Upper lobe of left lung (tissue), 6 donors: ENCODE measurements around the gene GALE. TPM values are rescaled to one million over a fixed set of nuclear protein-coding genes. Genes with fewer than 3 reads are reported as not detected.
A peak's percentile ranks its signal among the peaks of the same experiment; 100 is the strongest.

Experiments used
- ATAC-seq, 2 donors: fragments of 200-7000 bp; cut with Tn5 transposase; one replicate each; pipeline ENCODE4 v1.9.1; 2022; ENCODE audit warnings: mild to moderate bottlenecking in 2 of 2, moderate library complexity in 2 of 2; ENCODE audit not compliant: low FRiP score in 2 of 2
- DNase-seq, 2 donors: peaks; one replicate each; pipeline ENCODE4 v3.0.0-alpha.2; 2019 to 2020
- H3K27ac ChIP-seq, 4 donors: fragments of 200-600 bp; sonication (generic); one replicate each; pipeline ENCODE4 v1.5.1; 2016 to 2019
- H3K27me3 ChIP-seq, 4 donors: fragments of 200-600 bp; sonication (generic); one replicate each; pipeline ENCODE4 v1.5.1; 2017 to 2019
- H3K36me3 ChIP-seq, 4 donors: fragments of 200-600 bp; sonication (generic); one replicate each; pipeline ENCODE4 v1.5.1; 2016 to 2019
- H3K4me1 ChIP-seq, 4 donors: fragments of 200-600 bp; sonication (generic); one replicate each; pipeline ENCODE4 v1.5.1; 2018 to 2019
- H3K4me3 ChIP-seq, 4 donors: fragments of 200-600 bp; sonication (generic); one replicate each; pipeline ENCODE4 v1.5.1; 2017 to 2019; ENCODE audit warnings: mild to moderate bottlenecking in 2 of 4, moderate library complexity in 1 of 4
- H3K9me3 ChIP-seq, 4 donors: fragments of 200-600 bp; sonication (generic); one replicate each; pipeline ENCODE4 v1.5.1; 2018 to 2019
- EP300 ChIP-seq, 4 donors: sonication (generic); formaldehyde crosslinking; IDR thresholded peaks; one replicate each; pipeline ENCODE4 v1.5.1; 2017; ENCODE audit warnings: antibody characterized with exemption in 4 of 4, control low read depth in 2 of 4
- POLR2A ChIP-seq, 4 donors: fragments of 450-650 bp; IDR thresholded peaks; one replicate each; pipeline ENCODE4 v1.5.1; 2016 to 2017; ENCODE audit warnings: antibody characterized with exemption in 4 of 4, mild to moderate bottlenecking in 2 of 4
- POLR2AphosphoS5 ChIP-seq, 2 donors: sonication (generic); formaldehyde crosslinking; IDR thresholded peaks; one replicate each; pipeline ENCODE4 v1.5.1; 2017; ENCODE audit warnings: antibody characterized with exemption in 2 of 2
- WGBS, 2 donors: methylation state at CpG; one replicate each; pipeline ENCODE4 v1.1.5; 2017 to 2018; 5-methylcytosine and 5-hydroxymethylcytosine counted together
- total RNA-seq, 6 donors: library from RNA; depleted of rRNA in 4 of 6; stranded (reverse); fragments of >200 nt in 4 of 6; gene quantifications; one replicate each; pipeline versions ENCODE4 v1.1.0 to v1.2.1, GENCODE V29; 2016 to 2021
- TF ChIP-seq, protein P1 (sequence below), 6 experiments: fragments of 450-650 bp in 4 of 6; fragments of 200-600 bp in 2 of 6; sonication (generic) in 2 of 6; IDR thresholded peaks; one replicate each; pipeline ENCODE4 v1.5.1; 2016 to 2019; ENCODE audit warnings: antibody characterized with exemption in 6 of 6
- donor health status: DM: no; HTN: no; CAD: no; lungs with moderate emphysema.
- donor health status: DM: no; HTN: yes; CAD: no; lungs with severe emphysema.

The GALE gene
- total RNA-seq, 6 donors from 2014 or later, result 49.2 to 95.0 (median 59.7) TPM

DNA sequence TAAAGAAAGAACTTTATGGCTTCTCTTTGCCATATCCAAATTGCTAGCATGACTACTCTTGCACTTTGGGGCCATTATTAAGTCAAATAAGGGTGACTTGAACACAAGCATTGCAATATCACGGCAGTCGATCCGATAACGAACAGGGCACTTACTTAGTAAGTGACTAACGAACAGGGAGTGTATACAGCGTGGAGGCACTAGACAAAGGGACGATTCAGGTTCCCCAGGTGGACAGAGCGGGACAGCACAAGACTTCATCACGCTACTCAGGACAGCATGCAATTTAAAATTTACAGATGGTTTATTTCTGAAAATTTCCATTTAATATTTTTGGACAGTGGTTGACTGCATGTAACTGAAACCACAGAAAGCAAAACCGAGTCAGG is 27.7 kb downstream of the GALE start:
- no peak for TF ChIP-seq EP300 (IDR thresholded peaks at IDR 0.05)
- TF ChIP-seq POLR2A (IDR thresholded peaks at IDR 0.05), result no peak
- no peak for TF ChIP-seq POLR2AphosphoS5 (IDR thresholded peaks at IDR 0.05)
- TF ChIP-seq, protein P1, sequence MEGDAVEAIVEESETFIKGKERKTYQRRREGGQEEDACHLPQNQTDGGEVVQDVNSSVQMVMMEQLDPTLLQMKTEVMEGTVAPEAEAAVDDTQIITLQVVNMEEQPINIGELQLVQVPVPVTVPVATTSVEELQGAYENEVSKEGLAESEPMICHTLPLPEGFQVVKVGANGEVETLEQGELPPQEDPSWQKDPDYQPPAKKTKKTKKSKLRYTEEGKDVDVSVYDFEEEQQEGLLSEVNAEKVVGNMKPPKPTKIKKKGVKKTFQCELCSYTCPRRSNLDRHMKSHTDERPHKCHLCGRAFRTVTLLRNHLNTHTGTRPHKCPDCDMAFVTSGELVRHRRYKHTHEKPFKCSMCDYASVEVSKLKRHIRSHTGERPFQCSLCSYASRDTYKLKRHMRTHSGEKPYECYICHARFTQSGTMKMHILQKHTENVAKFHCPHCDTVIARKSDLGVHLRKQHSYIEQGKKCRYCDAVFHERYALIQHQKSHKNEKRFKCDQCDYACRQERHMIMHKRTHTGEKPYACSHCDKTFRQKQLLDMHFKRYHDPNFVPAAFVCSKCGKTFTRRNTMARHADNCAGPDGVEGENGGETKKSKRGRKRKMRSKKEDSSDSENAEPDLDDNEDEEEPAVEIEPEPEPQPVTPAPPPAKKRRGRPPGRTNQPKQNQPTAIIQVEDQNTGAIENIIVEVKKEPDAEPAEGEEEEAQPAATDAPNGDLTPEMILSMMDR (IDR thresholded peaks at IDR 0.05), result no peak
- Histone ChIP-seq H3K36me3 (peaks cover 0 to 6% (median 0%) of the 10 kb centered on the region in 4 donors), H3K9me3 (no peaks in the 10 kb centered on the region), H3K4me3 (no peak overlapping the region), H3K27ac (no peak overlapping the region), H3K4me1 (peaks cover 6 to 14% (median 12%) of the 10 kb centered on the region in 4 donors), H3K27me3 (no peaks in the 10 kb centered on the region)
- DNase-seq (no peak), ATAC-seq (no peak)
- WGBS, 2 donors, result 91% methylated on average over 10 of the region's 10 CpGs

DNA sequence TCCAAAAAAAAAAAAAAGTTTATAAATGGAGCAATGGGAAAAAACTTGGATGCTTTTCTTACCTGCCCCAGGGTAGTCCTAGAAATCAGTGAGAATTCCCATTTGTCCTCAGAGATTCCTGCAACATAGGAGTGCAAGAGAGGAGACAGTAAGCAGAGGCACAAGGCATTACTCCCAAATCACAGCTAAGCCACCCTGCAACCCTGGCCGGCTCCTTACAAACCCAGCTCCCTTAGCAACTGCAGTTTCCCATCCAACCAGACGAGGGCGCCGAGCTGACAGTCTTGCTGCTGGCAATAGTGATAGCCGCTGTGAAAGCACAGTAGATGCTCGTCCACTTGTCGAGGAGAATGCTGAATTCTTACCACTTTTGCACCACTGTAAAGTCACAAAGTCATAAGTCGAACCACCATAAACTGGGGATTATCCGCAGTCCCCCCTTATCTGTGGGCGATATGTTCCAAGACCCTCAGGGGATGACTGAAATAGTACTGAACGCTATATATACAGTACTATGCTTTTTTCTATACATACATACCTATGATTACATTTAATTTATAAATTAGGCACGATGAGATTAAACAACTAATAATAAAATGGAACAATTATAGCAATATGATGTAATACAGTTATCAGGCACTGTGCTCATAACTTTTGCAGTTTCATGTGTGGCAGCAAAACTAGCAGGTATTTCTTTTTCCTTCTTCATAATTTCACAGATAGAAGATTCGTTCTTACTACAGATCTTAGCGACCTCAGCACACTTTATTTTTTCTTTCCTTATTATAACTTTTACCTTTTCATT is 28.3 kb downstream of the GALE start:
- H3K9me3 ChIP-seq, result no peaks in the 10 kb centered on the region
- peak in 1 of 2 donors; percentile 92 for DNase-seq
- ATAC-seq, result peak; percentile 91 to 96
- TF ChIP-seq, protein P1 (IDR thresholded peaks at IDR 0.05), result peak; percentile 79 to 91 (median 86)
- TF ChIP-seq EP300 (IDR thresholded peaks at IDR 0.05), result no peak
- no peaks in the 10 kb centered on the region for H3K27me3 ChIP-seq
- H3K27ac ChIP-seq, result no peak overlapping the region
- peaks cover 0 to 11% (median 0%) of the 10 kb centered on the region in 4 donors for H3K36me3 ChIP-seq
- 19% methylated on average over 12 to 14 of the region's 14 CpGs for WGBS, 2 donors
- no peak overlapping the region for H3K4me3 ChIP-seq
- H3K4me1 ChIP-seq, result peaks cover 2 to 8% (median 7%) of the 10 kb centered on the region in 4 donors

DNA sequence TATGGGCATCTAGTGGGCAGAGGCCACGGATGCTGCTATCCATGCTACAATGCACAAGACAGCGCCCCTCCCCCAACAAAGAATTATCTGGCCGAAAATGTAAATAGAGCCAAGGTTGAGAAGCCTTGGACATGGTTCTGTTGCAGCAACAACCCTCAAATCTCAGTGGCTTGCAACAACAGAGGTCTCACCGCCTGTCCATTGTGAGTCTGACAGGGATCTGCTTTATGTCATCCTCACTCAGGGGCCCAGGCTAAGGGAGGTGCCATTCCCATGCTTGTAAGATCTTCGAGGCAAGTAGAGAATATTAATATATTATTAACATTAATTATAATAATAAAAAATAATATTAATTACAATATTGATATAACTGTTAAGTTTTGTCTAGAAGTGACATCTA is 31.8 kb downstream of the GALE start:
- Histone ChIP-seq H3K9me3 (no peaks in the 10 kb centered on the region), H3K4me3 (no peak overlapping the region), H3K27me3 (no peaks in the 10 kb centered on the region), H3K27ac (no peak overlapping the region), H3K4me1 (peaks cover 0 to 6% (median 2%) of the 10 kb centered on the region in 4 donors), H3K36me3 (peaks cover 3 to 31% (median 7%) of the 10 kb centered on the region in 4 donors)
- TF ChIP-seq EP300 (IDR thresholded peaks at IDR 0.05), result no peak
- no peak for TF ChIP-seq POLR2AphosphoS5 (IDR thresholded peaks at IDR 0.05)
- DNase-seq (no peak), ATAC-seq (no peak)
- 88 to 89% methylated on average over 5 of the region's 5 CpGs for WGBS, 2 donors

DNA sequence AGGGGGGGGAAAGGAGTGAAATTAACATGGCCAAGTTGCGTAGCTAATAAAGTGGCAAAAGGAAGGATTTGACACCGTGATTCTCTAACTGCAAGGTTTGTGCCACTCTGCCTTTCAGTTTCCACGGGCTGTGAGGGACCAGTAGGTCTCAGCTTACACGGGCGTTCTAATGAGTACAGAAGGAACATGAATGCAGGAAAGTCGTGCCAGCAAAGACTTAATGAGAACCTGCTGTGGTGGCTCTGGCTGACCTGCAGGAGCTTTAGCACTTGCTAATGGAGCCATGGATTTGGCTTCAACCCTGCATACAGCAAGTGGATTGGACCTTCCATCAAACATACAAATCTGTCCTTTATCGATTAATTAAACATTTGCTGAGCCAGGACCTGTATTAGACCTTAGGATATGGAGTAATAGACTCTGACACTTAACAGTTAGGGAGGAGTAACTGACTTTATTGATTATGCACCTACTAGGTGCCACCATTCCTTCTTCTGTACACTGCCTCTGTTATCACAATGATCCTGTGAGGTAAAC is 37.4 kb downstream of the GALE start:
- H3K27me3 ChIP-seq, result no peaks in the 10 kb centered on the region
- peaks cover 32 to 73% (median 42%) of the 10 kb centered on the region in 4 donors for H3K36me3 ChIP-seq
- TF ChIP-seq POLR2A (IDR thresholded peaks at IDR 0.05), result no peak
- no peak overlapping the region for H3K27ac ChIP-seq
- no peak overlapping the region for H3K4me3 ChIP-seq
- no peak for ATAC-seq
- DNase-seq, result no peak
- WGBS, 2 donors, result 83 to 84% methylated on average over 7 of the region's 7 CpGs
- H3K4me1 ChIP-seq, result peaks cover 0 to 4% (median 0%) of the 10 kb centered on the region in 4 donors
- H3K9me3 ChIP-seq, result no peaks in the 10 kb centered on the region

DNA sequence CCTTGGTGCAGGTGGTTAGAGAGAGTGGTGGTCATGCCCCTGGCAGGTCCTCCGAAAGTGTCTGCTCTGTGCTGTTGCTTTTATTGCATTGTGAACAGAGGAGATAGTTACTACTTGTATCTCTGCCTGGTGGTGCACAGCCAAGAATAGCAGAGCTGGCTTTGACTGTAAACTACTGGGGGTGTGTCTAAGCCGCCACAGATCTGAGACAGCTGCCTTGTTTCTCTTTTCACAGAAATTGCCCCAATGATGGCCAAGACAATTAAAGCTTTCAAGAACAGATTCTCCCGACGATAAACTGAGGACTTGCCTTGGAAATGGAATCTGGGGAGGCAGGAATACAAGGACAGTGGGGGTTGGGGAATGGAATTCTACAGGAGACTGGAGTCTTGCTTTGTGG is 41.3 kb downstream of the GALE start:
- Histone ChIP-seq H3K27ac (no peak overlapping the region), H3K4me1 (peaks cover 0 to 4% (median 0%) of the 10 kb centered on the region in 4 donors), H3K27me3 (no peaks in the 10 kb centered on the region), H3K9me3 (no peaks in the 10 kb centered on the region), H3K4me3 (no peak overlapping the region), H3K36me3 (peaks cover 62 to 88% (median 73%) of the 10 kb centered on the region in 4 donors)
- ATAC-seq (no peak), DNase-seq (no peak)
- TF ChIP-seq EP300 (IDR thresholded peaks at IDR 0.05) (no peak), POLR2A (IDR thresholded peaks at IDR 0.05) (no peak)
- 76% methylated on average over 4 of the region's 4 CpGs for WGBS, 2 donors

DNA sequence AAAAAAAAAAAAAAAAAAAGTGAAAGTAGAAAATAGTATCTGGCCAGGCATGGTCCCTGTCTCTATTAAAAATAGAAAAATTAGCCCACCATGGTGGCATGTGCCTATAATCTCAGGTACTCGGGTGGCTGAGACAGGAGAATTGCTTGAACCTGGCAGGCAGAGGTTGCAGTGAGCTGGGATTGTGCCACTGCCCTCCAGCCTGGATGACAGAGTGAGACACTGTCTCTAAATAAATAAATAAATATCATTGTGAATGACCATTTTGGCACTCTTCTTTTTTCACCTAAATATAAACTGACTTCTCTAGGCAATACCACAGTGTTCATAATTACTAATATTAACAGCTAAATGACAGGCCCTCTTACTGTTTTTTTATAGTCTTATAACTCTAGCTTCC is 42.7 kb downstream of the GALE start:
- no peak overlapping the region for H3K4me3 ChIP-seq
- DNase-seq (no peak), ATAC-seq (no peak)
- H3K9me3 ChIP-seq, result no peaks in the 10 kb centered on the region
- TF ChIP-seq EP300 (IDR thresholded peaks at IDR 0.05), result no peak
- TF ChIP-seq POLR2A (IDR thresholded peaks at IDR 0.05), result no peak
- no peak for TF ChIP-seq POLR2AphosphoS5 (IDR thresholded peaks at IDR 0.05)
- TF ChIP-seq, protein P1 (IDR thresholded peaks at IDR 0.05), result no peak
- H3K27ac ChIP-seq, result no peak overlapping the region
- no peaks in the 10 kb centered on the region for H3K27me3 ChIP-seq
- peaks cover 75 to 95% (median 85%) of the 10 kb centered on the region in 4 donors for H3K36me3 ChIP-seq
- WGBS, 2 donors, result 91 to 97% methylated on average over 1 of the region's 1 CpG
- H3K4me1 ChIP-seq, result peaks cover 0 to 4% (median 0%) of the 10 kb centered on the region in 4 donors
